ENCODE data around the gene STXBP2.

The STXBP2 gene

GRCh38 chr19:7681340-7682174 lies 44.6 kb downstream of the STXBP2 start:
- DNase-seq = no peak

GRCh38 chr19:7682175-7682855 lies 45.4 kb downstream of the STXBP2 start:
- no peak for DNase-seq

- DNase-seq = no peak
Measured at GRCh38 chr19:7685546-7686445, 48.9 kb downstream of the STXBP2 start.

- no peak for DNase-seq
Measured at GRCh38 chr19:7687177-7687576, 50.3 kb downstream of the STXBP2 start.

GRCh38 chr19:7689165-7689564 lies 52.3 kb downstream of the STXBP2 start:
- DNase-seq = no peak

- DNase-seq = no peak
Measured at GRCh38 chr19:7690779-7691258, 53.9 kb downstream of the STXBP2 start.

GRCh38 chr19:7691497-7691896 lies 54.6 kb downstream of the STXBP2 start:
- DNase-seq = no peak

- DNase-seq = no peak
Measured at GRCh38 chr19:7692417-7693088, 55.6 kb downstream of the STXBP2 start.

- DNase-seq = no peak
Measured at GRCh38 chr19:7694499-7694898, 57.6 kb downstream of the STXBP2 start.
